Karpas-422 (cell line): ENCODE measurements around the gene NCKAP5. TPM values are rescaled to one million over a fixed set of nuclear protein-coding genes. Genes with fewer than 3 reads are reported as not detected.

Experiments used
- DNase-seq: peaks from one replicate; pipeline ENCODE4 v3.0.0-alpha.2; 2015
- H2AFZ ChIP-seq: fragments of 200-600 bp; sonication (generic); 2 replicates; pipeline ENCODE4 v1.6.1; 2014; ENCODE audit warnings: antibody characterized with exemption, low read length, mixed read lengths
- H3K27ac ChIP-seq: fragments of 200-600 bp; sonication (generic); 2 replicates; pipeline ENCODE4 v1.5.1; 2014; ENCODE audit warnings: mild to moderate bottlenecking, low read length, moderate library complexity
- H3K27me3 ChIP-seq: fragments of 200-600 bp; sonication (generic); 2 replicates; pipeline ENCODE4 v1.6.1; 2014; ENCODE audit warnings: low read length, mixed read lengths
- H3K36me3 ChIP-seq: fragments of 200-600 bp; sonication (generic); 2 replicates; pipeline ENCODE4 v1.6.1; 2014; ENCODE audit warnings: low read length, mixed read lengths; ENCODE audit not compliant: insufficient read depth
- H3K4me1 ChIP-seq: fragments of 200-600 bp; sonication (generic); 2 replicates; pipeline ENCODE4 v1.6.1; 2014; ENCODE audit warnings: mild to moderate bottlenecking, low read length, mixed read lengths
- H3K4me2 ChIP-seq: fragments of 200-600 bp; sonication (generic); 2 replicates; pipeline ENCODE4 v1.6.1; 2014; ENCODE audit warnings: low read length, low read depth, mild to moderate bottlenecking; ENCODE audit not compliant: poor library complexity, severe bottlenecking
- H3K4me3 ChIP-seq: fragments of 200-600 bp; sonication (generic); 2 replicates; pipeline ENCODE4 v1.5.1; 2014; ENCODE audit warnings: mild to moderate bottlenecking, antibody characterized with exemption, low read length, mixed read lengths
- H3K79me2 ChIP-seq: fragments of 200-600 bp; sonication (generic); 2 replicates; pipeline ENCODE4 v1.6.1; 2014; ENCODE audit warnings: mild to moderate bottlenecking, low read length, mixed read lengths
- H3K9ac ChIP-seq: fragments of 200-600 bp; sonication (generic); 2 replicates; pipeline ENCODE4 v1.6.0; 2014; ENCODE audit warnings: low read length
- H3K9me2 ChIP-seq: fragments of 200-600 bp; sonication (generic), shearing (Covaris generic); replicated peaks from 2 replicates; pipeline ENCODE4 v1.6.0; 2014; ENCODE audit warnings: mild to moderate bottlenecking, low read length, moderate library complexity; ENCODE audit not compliant: insufficient read depth
- H3K9me3 ChIP-seq: fragments of 300-700, 200-600 bp; sonication (generic); 2 replicates; pipeline ENCODE4 v1.6.1; 2014; ENCODE audit warnings: low read length, mixed read lengths
- H4K20me1 ChIP-seq: fragments of 200-600 bp; sonication (generic); 2 replicates; pipeline ENCODE4 v1.6.1; 2014; ENCODE audit warnings: mild to moderate bottlenecking, antibody characterized with exemption, low read length, low read depth; ENCODE audit not compliant: insufficient read depth
- total RNA-seq: library from RNA; depleted of rRNA; stranded (reverse); fragments of >200 nt; shearing (Covaris generic); gene quantifications from 2 replicates; pipeline ENCODE4 v1.2.3, GENCODE V29; 2014; ENCODE audit warnings: low replicate concordance

NCKAP5 gene
- total RNA-seq, 1 experiment from 2014 or later, result not detected

DNA sequence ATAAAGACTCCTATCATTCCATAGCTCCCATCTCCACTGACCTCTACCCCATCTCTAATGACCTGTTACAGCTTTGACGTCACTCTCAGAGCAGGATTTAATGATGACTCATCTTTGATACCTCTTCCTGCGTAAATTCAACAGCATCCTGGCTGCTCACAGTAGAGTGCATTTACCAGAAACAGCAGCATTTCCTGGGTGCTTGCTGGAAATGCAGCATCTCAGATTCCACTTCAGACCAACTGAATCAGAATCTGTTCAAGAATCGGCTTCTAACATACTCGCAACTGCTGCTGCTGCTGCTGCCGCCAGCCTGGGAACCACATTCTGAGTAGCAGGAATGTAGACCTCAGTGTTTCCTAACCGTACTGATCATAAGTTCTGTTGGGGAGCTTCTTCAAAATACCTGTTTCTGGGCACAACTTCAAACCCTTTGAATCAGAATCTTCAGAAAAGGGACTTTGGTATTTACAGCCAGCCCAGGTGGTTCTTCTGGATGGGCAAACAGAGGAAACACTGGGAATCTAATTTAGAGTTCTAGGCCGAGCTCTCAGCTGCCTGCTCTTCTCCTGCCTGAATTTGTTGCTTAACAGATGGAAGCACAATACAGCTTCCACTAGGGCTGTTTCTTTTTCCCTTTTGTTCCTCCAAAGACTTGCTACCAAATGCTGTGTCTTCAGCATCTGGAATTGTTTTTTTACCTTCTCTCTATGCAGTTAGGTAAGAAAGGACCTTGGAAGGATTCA is 241.4 kb downstream of the NCKAP5 start:
- H3K4me3 ChIP-seq, result no peak overlapping the region
- H3K9ac ChIP-seq, result no peak overlapping the region
- no peaks in the 10 kb centered on the region for H3K36me3 ChIP-seq
- H2AFZ ChIP-seq, result no peak overlapping the region
- DNase-seq, result no peak
- H3K4me1 ChIP-seq, result no peaks in the 10 kb centered on the region
- H3K9me2 ChIP-seq, result no peaks in the 10 kb centered on the region
- no peaks in the 10 kb centered on the region for H3K9me3 ChIP-seq
- H3K27me3 ChIP-seq, result no peaks in the 10 kb centered on the region
- H4K20me1 ChIP-seq, result no peaks in the 10 kb centered on the region
- H3K4me2 ChIP-seq, result no peak overlapping the region
- no peak overlapping the region for H3K27ac ChIP-seq
- H3K79me2 ChIP-seq, result no peaks in the 10 kb centered on the region

- Histone ChIP-seq H3K9me2 (no peaks in the 10 kb centered on the region), H2AFZ (no peak overlapping the region), H3K79me2 (no peaks in the 10 kb centered on the region), H3K4me1 (no peaks in the 10 kb centered on the region), H4K20me1 (no peaks in the 10 kb centered on the region), H3K9me3 (no peaks in the 10 kb centered on the region), H3K9ac (no peak overlapping the region), H3K4me2 (no peak overlapping the region), H3K27ac (no peak overlapping the region), H3K4me3 (no peak overlapping the region), H3K27me3 (no peaks in the 10 kb centered on the region), H3K36me3 (no peaks in the 10 kb centered on the region)
- no peak for DNase-seq
These were observed 244.1 kb downstream of the NCKAP5 start for GRCh38 chr2:133324150-133324561.

DNA sequence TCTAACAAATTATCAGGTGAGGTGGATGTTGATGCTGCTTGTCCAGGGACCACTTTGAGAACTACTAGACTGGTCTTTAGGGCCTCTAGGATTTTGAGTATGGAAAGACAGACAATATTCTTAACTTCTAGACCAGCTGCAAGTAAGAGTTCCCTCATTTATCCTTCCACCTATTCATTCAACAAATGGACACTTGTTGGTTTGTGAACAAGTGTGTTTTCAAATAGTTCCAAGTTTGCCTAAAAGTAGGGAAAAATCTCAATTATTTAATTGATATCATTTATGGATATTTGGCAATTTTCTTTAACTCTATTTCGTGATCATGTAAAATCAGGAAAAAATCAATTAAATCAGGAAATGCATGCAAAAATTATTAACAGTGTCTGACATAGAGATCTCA is 245.4 kb downstream of the NCKAP5 start:
- no peak overlapping the region for H3K9ac ChIP-seq
- H3K4me2 ChIP-seq, result no peak overlapping the region
- no peaks in the 10 kb centered on the region for H3K4me1 ChIP-seq
- H4K20me1 ChIP-seq, result no peaks in the 10 kb centered on the region
- H2AFZ ChIP-seq, result no peak overlapping the region
- H3K9me3 ChIP-seq, result no peaks in the 10 kb centered on the region
- no peaks in the 10 kb centered on the region for H3K79me2 ChIP-seq
- H3K27ac ChIP-seq, result no peak overlapping the region
- H3K9me2 ChIP-seq, result no peaks in the 10 kb centered on the region
- no peaks in the 10 kb centered on the region for H3K36me3 ChIP-seq
- no peak overlapping the region for H3K4me3 ChIP-seq
- DNase-seq, result no peak
- no peaks in the 10 kb centered on the region for H3K27me3 ChIP-seq

DNA sequence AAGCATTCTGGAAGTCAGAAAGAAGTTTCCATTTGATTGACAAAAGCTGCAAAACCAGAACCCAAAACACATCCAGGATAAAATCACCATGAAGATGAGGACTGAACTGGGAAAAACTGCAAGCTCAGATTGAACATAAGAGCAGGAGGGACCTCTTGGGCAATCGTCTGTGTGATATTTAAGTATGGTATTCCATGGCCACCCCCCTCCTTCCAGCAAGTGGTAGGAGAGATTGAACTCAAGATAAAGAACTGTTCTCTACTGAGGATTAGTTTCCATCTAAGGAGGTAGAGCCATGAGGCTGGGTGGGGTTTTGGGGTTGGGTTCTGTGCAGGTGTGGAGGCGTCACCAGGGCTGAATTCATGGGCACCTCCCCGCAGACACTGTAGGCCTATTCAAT is 251.1 kb downstream of the NCKAP5 start:
- no peaks in the 10 kb centered on the region for H3K4me1 ChIP-seq
- H3K4me2 ChIP-seq, result no peak overlapping the region
- no peaks in the 10 kb centered on the region for H3K9me2 ChIP-seq
- no peaks in the 10 kb centered on the region for H3K9me3 ChIP-seq
- DNase-seq, result no peak
- no peaks in the 10 kb centered on the region for H3K36me3 ChIP-seq
- no peaks in the 10 kb centered on the region for H3K79me2 ChIP-seq
- H3K9ac ChIP-seq, result no peak overlapping the region
- H3K4me3 ChIP-seq, result no peak overlapping the region
- H4K20me1 ChIP-seq, result no peaks in the 10 kb centered on the region
- H3K27ac ChIP-seq, result no peak overlapping the region
- no peaks in the 10 kb centered on the region for H3K27me3 ChIP-seq
- no peak overlapping the region for H2AFZ ChIP-seq

DNA sequence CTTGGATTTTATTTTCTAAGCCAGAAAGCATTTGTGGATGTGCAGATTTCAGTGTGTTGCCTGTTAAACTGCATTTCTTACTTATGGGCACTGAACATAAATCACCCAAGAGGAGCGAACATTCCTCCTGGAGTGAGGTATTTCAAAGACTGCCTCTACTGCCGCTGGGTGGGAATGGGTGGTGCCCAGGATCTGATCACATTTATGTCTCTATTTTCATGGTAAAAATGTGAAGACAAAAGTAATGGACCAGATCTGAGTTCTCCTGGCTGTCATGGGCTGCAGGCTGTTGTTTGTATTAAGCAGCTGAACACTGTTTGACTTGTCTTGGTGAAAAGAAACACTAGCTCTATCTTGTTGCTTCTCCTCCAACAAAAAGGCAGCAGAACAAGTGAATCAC is 251.7 kb downstream of the NCKAP5 start:
- Histone ChIP-seq H3K4me3 (no peak overlapping the region), H3K4me2 (no peak overlapping the region), H3K9ac (no peak overlapping the region), H3K9me2 (no peaks in the 10 kb centered on the region), H4K20me1 (no peaks in the 10 kb centered on the region), H3K27ac (no peak overlapping the region), H3K79me2 (no peaks in the 10 kb centered on the region), H3K27me3 (no peaks in the 10 kb centered on the region), H3K36me3 (no peaks in the 10 kb centered on the region), H3K9me3 (no peaks in the 10 kb centered on the region), H2AFZ (no peak overlapping the region), H3K4me1 (no peaks in the 10 kb centered on the region)
- no peak for DNase-seq

DNA sequence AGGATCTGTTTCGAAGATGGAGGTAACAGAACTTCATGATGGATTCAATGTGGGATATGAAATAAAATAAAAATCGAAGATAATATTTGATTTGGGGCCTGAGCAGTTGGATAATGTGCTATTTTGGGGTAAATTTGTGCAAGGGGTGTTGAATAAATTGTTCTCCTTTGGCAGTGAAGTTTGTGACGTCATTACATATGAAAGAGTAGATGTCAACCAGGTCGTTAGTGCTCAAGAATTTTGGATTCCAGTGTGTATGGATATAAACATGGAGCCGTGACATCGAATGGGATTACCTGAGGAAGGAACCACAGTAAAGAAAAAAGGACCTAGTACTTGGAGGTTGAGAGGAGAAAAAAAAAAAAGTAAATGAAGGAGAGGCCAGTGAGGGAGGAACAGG is 253.0 kb downstream of the NCKAP5 start:
- no peak overlapping the region for H2AFZ ChIP-seq
- H3K9me2 ChIP-seq, result no peaks in the 10 kb centered on the region
- no peaks in the 10 kb centered on the region for H3K79me2 ChIP-seq
- no peaks in the 10 kb centered on the region for H3K4me1 ChIP-seq
- no peak overlapping the region for H3K4me2 ChIP-seq
- no peaks in the 10 kb centered on the region for H3K27me3 ChIP-seq
- no peak overlapping the region for H3K27ac ChIP-seq
- no peak overlapping the region for H3K9ac ChIP-seq
- no peaks in the 10 kb centered on the region for H3K36me3 ChIP-seq
- no peaks in the 10 kb centered on the region for H3K9me3 ChIP-seq
- DNase-seq, result no peak
- no peak overlapping the region for H3K4me3 ChIP-seq
- H4K20me1 ChIP-seq, result no peaks in the 10 kb centered on the region

- Histone ChIP-seq H3K36me3 (no peaks in the 10 kb centered on the region), H3K9ac (no peak overlapping the region), H3K9me2 (no peaks in the 10 kb centered on the region), H3K4me1 (peaks cover 1% of the 10 kb centered on the region), H2AFZ (no peak overlapping the region), H3K79me2 (no peaks in the 10 kb centered on the region), H3K27ac (no peak overlapping the region), H3K4me2 (no peak overlapping the region), H3K4me3 (no peak overlapping the region), H3K27me3 (no peaks in the 10 kb centered on the region), H4K20me1 (no peaks in the 10 kb centered on the region), H3K9me3 (no peaks in the 10 kb centered on the region)
- DNase-seq, result no peak
These were observed 253.5 kb downstream of the NCKAP5 start for GRCh38 chr2:133314795-133315194.

DNA sequence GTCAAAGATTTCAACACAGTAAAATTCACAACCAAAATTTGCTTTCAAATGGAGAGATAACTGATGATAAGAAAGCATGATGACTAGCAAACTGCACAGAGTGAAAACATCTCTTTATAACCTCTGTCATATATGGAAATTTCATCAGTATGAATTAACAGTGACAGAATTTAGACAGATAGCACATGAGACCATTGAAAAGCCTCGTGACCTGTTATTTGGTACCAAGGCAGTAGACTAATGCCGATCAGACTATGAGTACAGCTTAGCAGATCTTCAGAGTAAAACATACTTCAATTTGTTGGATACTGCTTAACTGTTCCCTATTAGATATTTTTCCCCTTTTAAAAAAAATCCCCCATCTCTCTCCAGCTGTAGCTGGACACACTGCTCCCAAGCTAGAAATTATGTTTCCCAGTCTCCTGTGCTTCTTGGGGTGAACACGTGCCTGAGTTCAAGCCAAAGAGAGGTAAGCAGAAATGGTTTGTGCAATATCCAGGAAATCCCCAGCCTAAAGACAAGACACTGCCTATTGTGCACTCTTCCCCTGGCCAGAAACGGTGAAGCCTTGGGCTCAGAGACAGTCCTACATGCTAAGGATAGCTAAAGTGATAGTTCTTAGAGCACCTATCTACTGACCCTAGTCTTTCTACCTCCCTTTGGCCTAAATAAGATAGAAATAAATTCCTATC is 256.1 kb downstream of the NCKAP5 start:
- Histone ChIP-seq H3K4me2 (no peak overlapping the region), H4K20me1 (no peaks in the 10 kb centered on the region), H3K9me2 (no peaks in the 10 kb centered on the region), H3K36me3 (no peaks in the 10 kb centered on the region), H3K4me3 (no peak overlapping the region), H3K27ac (no peak overlapping the region), H3K79me2 (no peaks in the 10 kb centered on the region), H3K4me1 (peaks cover 9% of the 10 kb centered on the region), H2AFZ (no peak overlapping the region), H3K9me3 (no peaks in the 10 kb centered on the region), H3K27me3 (no peaks in the 10 kb centered on the region), H3K9ac (no peak overlapping the region)
- no peak for DNase-seq
